ENCODE measurements around the gene NGRN.

- TF ChIP-seq, protein P1, sequence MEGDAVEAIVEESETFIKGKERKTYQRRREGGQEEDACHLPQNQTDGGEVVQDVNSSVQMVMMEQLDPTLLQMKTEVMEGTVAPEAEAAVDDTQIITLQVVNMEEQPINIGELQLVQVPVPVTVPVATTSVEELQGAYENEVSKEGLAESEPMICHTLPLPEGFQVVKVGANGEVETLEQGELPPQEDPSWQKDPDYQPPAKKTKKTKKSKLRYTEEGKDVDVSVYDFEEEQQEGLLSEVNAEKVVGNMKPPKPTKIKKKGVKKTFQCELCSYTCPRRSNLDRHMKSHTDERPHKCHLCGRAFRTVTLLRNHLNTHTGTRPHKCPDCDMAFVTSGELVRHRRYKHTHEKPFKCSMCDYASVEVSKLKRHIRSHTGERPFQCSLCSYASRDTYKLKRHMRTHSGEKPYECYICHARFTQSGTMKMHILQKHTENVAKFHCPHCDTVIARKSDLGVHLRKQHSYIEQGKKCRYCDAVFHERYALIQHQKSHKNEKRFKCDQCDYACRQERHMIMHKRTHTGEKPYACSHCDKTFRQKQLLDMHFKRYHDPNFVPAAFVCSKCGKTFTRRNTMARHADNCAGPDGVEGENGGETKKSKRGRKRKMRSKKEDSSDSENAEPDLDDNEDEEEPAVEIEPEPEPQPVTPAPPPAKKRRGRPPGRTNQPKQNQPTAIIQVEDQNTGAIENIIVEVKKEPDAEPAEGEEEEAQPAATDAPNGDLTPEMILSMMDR (IDR thresholded peaks at IDR 0.05), result no peak
- TF ChIP-seq POLR2A (IDR thresholded peaks at IDR 0.05), result no peak
These were observed 39.8 kb upstream of the NGRN start for GRCh38 chr15:90225504-90226234.
